Activated T-cell treated with anti-CD3 and anti-CD28 coated beads for 4 hours (primary cell): ENCODE data around the gene KAT7.

Source experiments
- DNase-seq: peaks from one replicate; pipeline ENCODE4 v3.0.0-alpha.2; 2020

The KAT7 gene

GRCh38 chr17:49760932-49761558 is 27.4 kb upstream of the KAT7 start:
- no peak for DNase-seq

GRCh38 chr17:49762151-49762941 is 26.1 kb upstream of the KAT7 start:
- DNase-seq, result no peak

- peak; percentile 94 for DNase-seq
These were observed 24.5 kb upstream of the KAT7 start, which contains the start of gene FAM117A for GRCh38 chr17:49763735-49764558. Gene FAM117A (minus strand): TSS chr17:49764131. CDS start chr17:49764087, 44 bp downstream.

GRCh38 chr17:49764559-49765180 is 23.8 kb upstream of the KAT7 start:
- no peak for DNase-seq

GRCh38 chr17:49766918-49767530 is 21.5 kb upstream of the KAT7 start:
- DNase-seq, result no peak

- no peak for DNase-seq
These were observed 12.8 kb upstream of the KAT7 start for GRCh38 chr17:49775546-49776260.

- DNase-seq, result no peak
These were observed 11.8 kb upstream of the KAT7 start for GRCh38 chr17:49776551-49777300.

- DNase-seq, result no peak
These were observed 10.9 kb upstream of the KAT7 start for GRCh38 chr17:49777563-49777962.

- no peak for DNase-seq
These were observed 9.2 kb upstream of the KAT7 start for GRCh38 chr17:49779156-49779738.

GRCh38 chr17:49779739-49780231 is 8.7 kb upstream of the KAT7 start:
- DNase-seq, result no peak

- DNase-seq, result no peak
These were observed 5.3 kb upstream of the KAT7 start for GRCh38 chr17:49783071-49783715.

GRCh38 chr17:49783791-49784190 is 4.7 kb upstream of the KAT7 start:
- DNase-seq, result no peak

GRCh38 chr17:49784636-49785035 is 3.8 kb upstream of the KAT7 start:
- DNase-seq, result no peak

- no peak for DNase-seq
These were observed 500 bp upstream of the KAT7 start for GRCh38 chr17:49787884-49788477.

GRCh38 chr17:49789243-49789578 is 730 bp downstream of the KAT7 start:
- DNase-seq, result no peak

GRCh38 chr17:49793309-49793708 is 4.8 kb downstream of the KAT7 start:
- no peak for DNase-seq

- no peak for DNase-seq
These were observed 6.9 kb downstream of the KAT7 start for GRCh38 chr17:49795372-49795771.

GRCh38 chr17:49798182-49798581 is 9.7 kb downstream of the KAT7 start:
- DNase-seq, result no peak

- no peak for DNase-seq
These were observed 10.3 kb downstream of the KAT7 start for GRCh38 chr17:49798738-49799137.

GRCh38 chr17:49809056-49809455 is 20.6 kb downstream of the KAT7 start:
- no peak for DNase-seq
